OCI-LY7 (cell line): Measurements from ENCODE around the gene HEY2. TPM values are rescaled to one million over a fixed set of nuclear protein-coding genes. Genes with fewer than 3 reads are reported as not detected.

Experiments used
- BruUV-seq: library from RNA; stranded (reverse); fragments of 400-500 nt; replicated peaks from 2 replicates; lab custom pipeline; 2021; lab: Mats Ljungman, UMichigan
- CTCF ChIA-PET: fragments of 300-600 bp; sonication (Branson Sonifier 250); formaldehyde crosslinking; loops from one replicate; lab custom pipeline; 2022; ENCODE audit warnings: antibody characterized with exemption; ENCODE audit not compliant: unreplicated experiment; lab: Charles Lee
- POLR2A ChIA-PET: fragments of 300-600 bp; sonication (Branson Sonifier 250); formaldehyde crosslinking; loops from one replicate; lab custom pipeline; 2022; ENCODE audit warnings: antibody characterized with exemption; lab: Charles Lee
- DNase-seq: peaks from one replicate; pipeline ENCODE4 v3.0.0-alpha.2; 2015; ENCODE audit warnings: low spot score
- H2AFZ ChIP-seq: fragments of 200-600 bp; sonication (generic), shearing (Covaris generic); 2 replicates; pipeline ENCODE4 v1.6.1; 2014; ENCODE audit warnings: mild to moderate bottlenecking, antibody characterized with exemption, low read length, moderate library complexity
- H3K27ac ChIP-seq: fragments of 200-600 bp; sonication (generic); 2 replicates; pipeline ENCODE4 v1.5.1; 2014; ENCODE audit warnings: mixed run types, low read depth, mild to moderate bottlenecking, moderate library complexity, low read length, inconsistent platforms; ENCODE audit not compliant: poor library complexity, severe bottlenecking
- H3K36me3 ChIP-seq: fragments of 200-600 bp; sonication (generic); 2 replicates; pipeline ENCODE4 v1.6.1; 2014; ENCODE audit warnings: mild to moderate bottlenecking, antibody characterized with exemption, low read length, moderate library complexity, mixed read lengths; ENCODE audit not compliant: insufficient read depth
- H3K4me1 ChIP-seq: fragments of 200-600 bp; sonication (generic); 2 replicates; pipeline ENCODE4 v1.5.1; 2014; ENCODE audit warnings: mild to moderate bottlenecking, low read length; ENCODE audit not compliant: insufficient read depth, poor library complexity, severe bottlenecking
- H3K4me2 ChIP-seq: fragments of 200-600 bp; sonication (generic); 2 replicates; pipeline ENCODE4 v1.6.1; 2014; ENCODE audit warnings: mild to moderate bottlenecking, low read length
- H3K4me3 ChIP-seq: fragments of 200-600 bp; sonication (generic); 2 replicates; pipeline ENCODE4 v1.5.1; 2014; ENCODE audit warnings: mild to moderate bottlenecking, low read depth, low read length; ENCODE audit not compliant: poor library complexity, severe bottlenecking
- H3K79me2 ChIP-seq: fragments of 200-600 bp; sonication (generic); 2 replicates; pipeline ENCODE4 v1.6.1; 2016; ENCODE audit warnings: low read depth, mild to moderate bottlenecking, low read length, moderate library complexity, mixed read lengths; ENCODE audit not compliant: insufficient read depth
- H3K9me2 ChIP-seq: fragments of 200-600 bp; sonication (generic); 2 replicates; pipeline ENCODE4 v1.6.1; 2016; ENCODE audit warnings: mild to moderate bottlenecking, low read length, mixed read lengths; ENCODE audit not compliant: insufficient read depth
- H3K9me3 ChIP-seq: fragments of 200-600 bp; sonication (generic); 2 replicates; pipeline ENCODE4 v1.6.1; 2014; ENCODE audit warnings: mild to moderate bottlenecking, mixed run types, low read length, mixed read lengths
- H4K20me1 ChIP-seq: fragments of 200-600 bp; sonication (generic); 2 replicates; pipeline ENCODE4 v1.6.1; 2014; ENCODE audit warnings: mild to moderate bottlenecking, antibody characterized with exemption, low read length, moderate library complexity, mixed read lengths; ENCODE audit not compliant: insufficient read depth
- EZH2phosphoT487 ChIP-seq: fragments of 200-600 bp; sonication (generic); IDR thresholded peaks from 2 replicates; pipeline ENCODE4 v1.6.1; 2018; ENCODE audit warnings: low read depth, borderline replicate concordance, mild to moderate bottlenecking, mixed run types, antibody characterized with exemption, low read length, moderate library complexity, mixed read lengths
- intact Hi-C: fragments of 100-400 bp; cut with micrococcal nuclease; formaldehyde crosslinking; loops from one replicate; pipeline ENCODE4 v1.10.0; 2022; ENCODE audit not compliant: unreplicated experiment
- total RNA-seq, 2 experiments: library from RNA; depleted of rRNA in 1 of 2; stranded (reverse); fragments of >200 nt in 1 of 2; shearing (Covaris generic) in 1 of 2; gene quantifications; 2 replicates each; pipeline ENCODE4 v1.2.3, GENCODE V29; 2014 to 2022
- TF ChIP-seq, protein P1 (sequence below): fragments of 200-600 bp; sonication (generic); conservative IDR thresholded peaks from 2 replicates; pipeline ENCODE4 v1.5.1; 2014; ENCODE audit warnings: mild to moderate bottlenecking, antibody characterized with exemption, low read length, moderate library complexity, mixed read lengths

Gene HEY2
- total RNA-seq, 2 experiments from 2014 or later: 0.32 to 1.3 TPM

DNA sequence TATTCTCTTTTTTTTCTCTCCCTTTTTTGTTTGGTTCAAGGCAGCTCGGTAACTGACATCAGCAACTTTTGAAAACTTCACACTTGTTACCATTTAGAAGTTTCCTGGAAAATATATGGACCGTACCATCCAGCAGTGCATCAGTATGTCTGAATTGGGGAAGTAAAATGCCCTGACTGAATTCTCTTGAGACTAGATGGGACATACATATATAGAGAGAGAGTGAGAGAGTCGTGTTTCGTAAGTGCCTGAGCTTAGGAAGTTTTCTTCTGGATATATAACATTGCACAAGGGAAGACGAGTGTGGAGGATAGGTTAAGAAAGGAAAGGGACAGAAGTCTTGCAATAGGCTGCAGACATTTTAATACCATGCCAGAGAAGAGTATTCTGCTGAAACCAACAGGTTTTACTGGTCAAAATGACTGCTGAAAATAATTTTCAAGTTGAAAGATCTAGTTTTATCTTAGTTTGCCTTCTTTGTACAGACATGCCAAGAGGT lies 10.6 kb downstream of the HEY2 start:
- Histone ChIP-seq H2AFZ (no peak overlapping the region), H3K79me2 (no peaks in the 10 kb centered on the region), H4K20me1 (no peaks in the 10 kb centered on the region), H3K9me2 (no peaks in the 10 kb centered on the region), H3K4me3 (no peak overlapping the region), H3K4me2 (no peak overlapping the region), H3K9me3 (no peaks in the 10 kb centered on the region), H3K4me1 (no peaks in the 10 kb centered on the region), H3K36me3 (no peaks in the 10 kb centered on the region), H3K27ac (no peak overlapping the region)
- CTCF ChIA-PET: no interaction called here
- POLR2A ChIA-PET: interaction anchor here (1.2 to 2.0 kb wide), 2 partner anchors 21 to 446 kb away, joined by 3 to 7 read pairs; no protein-coding TSS in a partner anchor
- intact Hi-C loops: no loop called here
- BruUV-seq: no TSS peak
- DNase-seq: no peak
- TF ChIP-seq EZH2phosphoT487: no peak
- TF ChIP-seq, protein P1, sequence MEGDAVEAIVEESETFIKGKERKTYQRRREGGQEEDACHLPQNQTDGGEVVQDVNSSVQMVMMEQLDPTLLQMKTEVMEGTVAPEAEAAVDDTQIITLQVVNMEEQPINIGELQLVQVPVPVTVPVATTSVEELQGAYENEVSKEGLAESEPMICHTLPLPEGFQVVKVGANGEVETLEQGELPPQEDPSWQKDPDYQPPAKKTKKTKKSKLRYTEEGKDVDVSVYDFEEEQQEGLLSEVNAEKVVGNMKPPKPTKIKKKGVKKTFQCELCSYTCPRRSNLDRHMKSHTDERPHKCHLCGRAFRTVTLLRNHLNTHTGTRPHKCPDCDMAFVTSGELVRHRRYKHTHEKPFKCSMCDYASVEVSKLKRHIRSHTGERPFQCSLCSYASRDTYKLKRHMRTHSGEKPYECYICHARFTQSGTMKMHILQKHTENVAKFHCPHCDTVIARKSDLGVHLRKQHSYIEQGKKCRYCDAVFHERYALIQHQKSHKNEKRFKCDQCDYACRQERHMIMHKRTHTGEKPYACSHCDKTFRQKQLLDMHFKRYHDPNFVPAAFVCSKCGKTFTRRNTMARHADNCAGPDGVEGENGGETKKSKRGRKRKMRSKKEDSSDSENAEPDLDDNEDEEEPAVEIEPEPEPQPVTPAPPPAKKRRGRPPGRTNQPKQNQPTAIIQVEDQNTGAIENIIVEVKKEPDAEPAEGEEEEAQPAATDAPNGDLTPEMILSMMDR: no peak

DNA sequence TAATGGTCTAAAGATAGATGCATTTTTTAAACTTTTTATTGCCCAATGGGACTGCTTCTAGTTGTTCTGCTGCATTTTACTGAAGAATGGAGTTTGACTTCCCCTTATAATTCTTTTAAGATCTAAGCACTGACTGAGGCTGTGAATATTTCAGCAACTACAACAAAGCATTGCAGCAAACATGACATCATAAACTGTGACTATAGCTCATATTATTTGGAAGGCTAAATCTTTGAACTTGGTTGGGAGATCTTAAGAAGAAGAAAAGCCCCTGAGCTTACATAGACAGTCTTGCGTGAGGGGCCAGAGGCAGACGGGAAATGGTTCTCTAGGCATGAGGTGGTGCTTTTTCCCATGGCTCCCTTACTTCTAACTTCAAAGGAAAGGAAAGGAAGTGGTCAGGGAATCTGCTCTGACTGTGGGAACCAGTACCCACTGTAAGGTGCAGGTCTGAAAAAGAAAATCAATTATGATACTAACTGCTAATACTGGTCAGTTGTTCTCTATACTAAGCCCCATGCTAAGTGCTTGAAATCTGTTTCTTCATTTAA lies 14.8 kb downstream of the HEY2 start:
- H2AFZ ChIP-seq: no peak overlapping the region
- BruUV-seq: no TSS peak
- DNase-seq: no peak
- POLR2A ChIA-PET: interaction anchor here (0.6 to 0.9 kb wide), 5 partner anchors 11 to 642 kb away, joined by 3 to 6 read pairs (median 3); no protein-coding TSS in a partner anchor
- no peaks in the 10 kb centered on the region for H3K4me1 ChIP-seq
- no peaks in the 10 kb centered on the region for H4K20me1 ChIP-seq
- H3K4me2 ChIP-seq: no peak overlapping the region
- H3K27ac ChIP-seq: no peak overlapping the region
- H3K4me3 ChIP-seq: no peak overlapping the region
- no peak for TF ChIP-seq EZH2phosphoT487
- TF ChIP-seq, protein P1: no peak
- no peaks in the 10 kb centered on the region for H3K9me2 ChIP-seq
- H3K79me2 ChIP-seq: no peaks in the 10 kb centered on the region
- intact Hi-C loops: no loop called here
- CTCF ChIA-PET: no interaction called here
- H3K9me3 ChIP-seq: no peaks in the 10 kb centered on the region
- H3K36me3 ChIP-seq: no peaks in the 10 kb centered on the region

DNA sequence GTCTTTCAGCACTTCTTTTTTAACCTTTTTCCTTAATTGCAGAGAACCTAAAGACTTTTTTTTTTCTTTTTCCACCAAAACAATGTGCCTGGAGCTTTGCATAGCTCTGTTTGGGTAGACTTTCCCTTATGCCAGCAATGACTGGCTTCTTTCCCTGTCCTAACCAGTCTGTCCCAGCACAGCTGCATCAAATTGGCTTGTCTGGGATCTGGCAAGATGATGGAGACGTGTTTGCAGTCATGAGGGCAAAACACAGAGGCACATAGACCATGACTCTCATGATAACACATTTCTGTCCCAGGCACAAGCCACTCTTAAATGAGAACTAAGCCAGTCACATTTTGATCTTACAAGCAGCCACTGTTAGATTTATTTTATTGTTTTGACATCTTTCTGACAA lies 16.5 kb downstream of the HEY2 start:
- Histone ChIP-seq H2AFZ (no peak overlapping the region), H3K79me2 (no peaks in the 10 kb centered on the region), H3K36me3 (no peaks in the 10 kb centered on the region), H3K9me2 (no peaks in the 10 kb centered on the region), H3K4me3 (no peak overlapping the region), H3K9me3 (no peaks in the 10 kb centered on the region), H4K20me1 (no peaks in the 10 kb centered on the region), H3K4me1 (no peaks in the 10 kb centered on the region), H3K4me2 (no peak overlapping the region), H3K27ac (no peak overlapping the region)
- intact Hi-C loops: loop anchor here (5.0 kb wide), 1 partner anchor 254 kb away; no protein-coding TSS in a partner anchor
- ChIA-PET CTCF (no interaction called here), POLR2A (interaction anchor here (0.7 to 1.2 kb wide), 3 partner anchors 204 to 676 kb away, joined by 3 to 4 read pairs (median 3); no protein-coding TSS in a partner anchor)
- no TSS peak for BruUV-seq
- no peak for DNase-seq
- TF ChIP-seq EZH2phosphoT487: no peak
- TF ChIP-seq, protein P1: no peak
